Gastroesophageal sphincter (tissue), 4 donors: Measurements from ENCODE around the gene ICAM3. TPM values are rescaled to one million over a fixed set of nuclear protein-coding genes. Genes with fewer than 3 reads are reported as not detected.
"Not testable (repeated sequence)": the region's sequence is repeated elsewhere in the genome, so short reads cannot be mapped to it uniquely, and the experiment has no call there.

Experiments
- ATAC-seq: fragments of 150-250 bp; one replicate; pipeline ENCODE4 v1.9.1; 2016; ENCODE audit warnings: mild to moderate bottlenecking, moderate library complexity
- H3K27ac ChIP-seq, 4 donors: fragments of 200-600 bp; sonication (generic) in 3 of 4; 1 replicate in 3 of 4; 2 replicates in 1 of 4; pipeline ENCODE4 v1.5.1; 2016 to 2019
- H3K27me3 ChIP-seq: fragments of 200-600 bp; sonication (generic); one replicate; pipeline ENCODE4 v1.5.1; 2019
- H3K36me3 ChIP-seq, 2 donors: fragments of 200-600 bp; sonication (generic); one replicate each; pipeline ENCODE4 v1.5.1; 2019; ENCODE audit warnings: control low read depth in 1 of 2
- H3K4me1 ChIP-seq, 3 donors: fragments of 200-600 bp; sonication (generic); 1 replicate in 2 of 3; 2 replicates in 1 of 3; pipeline ENCODE4 v1.5.1; 2016 to 2019; ENCODE audit warnings: control low read depth in 2 of 3
- H3K4me3 ChIP-seq, 2 donors: fragments of 200-600 bp; sonication (generic); one replicate each; pipeline ENCODE4 v1.5.1; 2019; ENCODE audit warnings: mild to moderate bottlenecking in 1 of 2, moderate library complexity in 1 of 2
- H3K9me3 ChIP-seq, 3 donors: fragments of 200-600 bp; sonication (generic); one replicate each; pipeline ENCODE4 v1.5.1; 2017 to 2019; ENCODE audit warnings: control low read depth in 2 of 3
- EP300 ChIP-seq: sonication (generic); formaldehyde crosslinking; IDR thresholded peaks from one replicate; pipeline ENCODE4 v1.6.1; 2017; ENCODE audit warnings: antibody characterized with exemption, mild to moderate bottlenecking
- POLR2A ChIP-seq, 2 donors: fragments of 450-650 bp; IDR thresholded peaks; one replicate each; pipeline ENCODE4 v1.6.1; 2017; ENCODE audit warnings: antibody characterized with exemption in 2 of 2, mild to moderate bottlenecking in 2 of 2, moderate library complexity in 1 of 2
- POLR2AphosphoS5 ChIP-seq: sonication (generic); formaldehyde crosslinking; IDR thresholded peaks from one replicate; pipeline ENCODE4 v1.6.1; 2017; ENCODE audit warnings: antibody characterized with exemption
- WGBS, 2 donors: methylation state at CpG; one replicate each; pipeline ENCODE4 v1.1.5; 2018; ENCODE audit warnings: low coverage in 1 of 2; 5-methylcytosine and 5-hydroxymethylcytosine counted together
- total RNA-seq, 4 donors: library from RNA; depleted of rRNA; stranded (reverse); fragments of >200 nt; gene quantifications; one replicate each; pipeline ENCODE4 v1.1.0, GENCODE V29; 2016
- TF ChIP-seq, protein P1 (sequence below), 4 experiments: fragments of 200-600 bp in 2 of 4; fragments of 450-650 bp in 2 of 4; sonication (generic) in 1 of 4; IDR thresholded peaks; one replicate each; pipeline ENCODE4 v1.5.1; 2017 to 2019; ENCODE audit warnings: antibody characterized with exemption in 4 of 4, mild to moderate bottlenecking in 2 of 4, moderate library complexity in 2 of 4

Gene ICAM3
- total RNA-seq, 4 donors from 2014 or later: 3.4 to 9.3 (median 5.6) TPM

DNA sequence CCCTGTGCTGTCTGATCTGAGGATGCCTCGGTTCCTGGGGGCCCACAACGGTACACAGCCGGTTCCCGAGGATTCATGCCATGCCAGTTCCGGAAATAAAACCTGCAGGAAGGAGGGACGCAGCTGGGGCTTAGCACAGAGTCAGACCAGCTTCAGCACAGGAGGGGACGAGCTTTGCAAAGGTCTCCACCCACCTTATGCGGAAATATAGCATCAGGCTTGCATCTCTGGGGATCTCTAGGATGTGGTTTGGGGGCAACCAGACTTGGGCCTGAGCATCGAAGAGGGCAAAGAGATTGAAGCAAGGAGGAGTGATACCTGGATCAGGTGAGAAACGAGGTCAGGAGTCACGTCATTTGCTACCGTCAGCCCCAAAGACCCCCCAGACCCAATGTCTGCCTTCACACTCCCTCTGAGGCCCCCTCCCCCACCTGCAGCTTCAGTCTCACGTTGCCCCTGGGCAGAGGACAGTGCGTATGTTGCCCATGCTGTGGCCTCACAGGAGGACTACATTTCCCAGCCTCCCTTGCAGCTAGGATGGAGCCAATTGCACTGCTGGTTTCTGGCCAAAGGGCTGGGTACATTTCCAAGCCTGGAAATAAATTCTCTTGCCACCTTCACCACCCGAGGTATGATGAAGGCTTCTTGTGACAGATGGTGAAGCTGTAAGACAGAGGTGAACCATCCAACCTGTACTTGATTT lies 28.8 kb upstream of the ICAM3 start:
- H3K4me3 ChIP-seq: no peak overlapping the region
- H3K27me3 ChIP-seq: no peaks in the 10 kb centered on the region
- ATAC-seq: no peak
- no peak for TF ChIP-seq POLR2AphosphoS5
- 83 to 88% methylated on average over 2 of the region's 15 CpGs for WGBS, 2 donors
- no peaks in the 10 kb centered on the region for H3K4me1 ChIP-seq
- H3K36me3 ChIP-seq: peaks cover 0 to 98% of the 10 kb centered on the region in 2 donors
- H3K9me3 ChIP-seq: no peaks in the 10 kb centered on the region
- H3K27ac ChIP-seq: no peak overlapping the region

DNA sequence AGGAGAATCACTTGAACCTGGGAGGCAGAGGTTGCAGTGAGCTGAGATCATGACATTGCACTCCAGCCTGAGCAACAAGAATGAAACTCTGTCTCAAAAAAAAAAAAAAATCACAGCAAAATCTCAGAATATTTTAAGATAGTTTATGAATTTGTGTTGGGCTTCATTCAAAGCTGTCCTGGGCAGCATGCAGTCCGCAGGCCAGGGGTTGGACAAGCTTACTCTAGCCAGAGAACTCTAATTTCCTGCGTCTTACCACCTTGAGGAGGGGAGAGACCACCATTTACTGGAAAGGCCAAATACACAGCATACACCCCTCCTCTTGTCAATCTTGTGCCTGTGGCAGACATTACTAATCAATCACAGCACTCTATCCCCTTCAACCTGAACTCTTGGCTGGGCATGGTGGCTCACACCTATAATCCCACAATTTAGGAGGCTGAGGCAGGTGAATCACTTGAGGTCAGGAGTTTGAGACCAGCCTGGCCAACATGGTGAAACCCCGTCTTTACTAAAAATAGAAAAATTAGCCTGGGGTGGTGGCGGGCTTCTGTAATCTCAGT lies 27.6 kb upstream of the ICAM3 start:
- H3K4me1 ChIP-seq, H3K27me3 ChIP-seq, ATAC-seq, H3K4me3 ChIP-seq, H3K9me3 ChIP-seq, H3K27ac ChIP-seq: not testable (repeated sequence)
- WGBS, 2 donors: 97% methylated on average over 3 of the region's 4 CpGs; no CpG with 5 or more reads in 1 of the 2 donors
- peaks cover 0 to 100% of the 10 kb centered on the region in 2 donors for H3K36me3 ChIP-seq

- H3K27me3 ChIP-seq: no peaks in the 10 kb centered on the region
- H3K27ac ChIP-seq: no peak overlapping the region
- 100% methylated on average over 2 of the region's 23 CpGs; no CpG with 5 or more reads in 1 of the 2 donors for WGBS, 2 donors
- no peak overlapping the region for H3K4me3 ChIP-seq
- ATAC-seq: no peak
- peaks cover 0 to 100% of the 10 kb centered on the region in 2 donors for H3K36me3 ChIP-seq
- no peaks in the 10 kb centered on the region for H3K4me1 ChIP-seq
- H3K9me3 ChIP-seq: no peaks in the 10 kb centered on the region
- no peak for TF ChIP-seq POLR2A (IDR thresholded peaks at IDR 0.05)
- TF ChIP-seq POLR2AphosphoS5: no peak
- TF ChIP-seq EP300: no peak
- TF ChIP-seq, protein P1, sequence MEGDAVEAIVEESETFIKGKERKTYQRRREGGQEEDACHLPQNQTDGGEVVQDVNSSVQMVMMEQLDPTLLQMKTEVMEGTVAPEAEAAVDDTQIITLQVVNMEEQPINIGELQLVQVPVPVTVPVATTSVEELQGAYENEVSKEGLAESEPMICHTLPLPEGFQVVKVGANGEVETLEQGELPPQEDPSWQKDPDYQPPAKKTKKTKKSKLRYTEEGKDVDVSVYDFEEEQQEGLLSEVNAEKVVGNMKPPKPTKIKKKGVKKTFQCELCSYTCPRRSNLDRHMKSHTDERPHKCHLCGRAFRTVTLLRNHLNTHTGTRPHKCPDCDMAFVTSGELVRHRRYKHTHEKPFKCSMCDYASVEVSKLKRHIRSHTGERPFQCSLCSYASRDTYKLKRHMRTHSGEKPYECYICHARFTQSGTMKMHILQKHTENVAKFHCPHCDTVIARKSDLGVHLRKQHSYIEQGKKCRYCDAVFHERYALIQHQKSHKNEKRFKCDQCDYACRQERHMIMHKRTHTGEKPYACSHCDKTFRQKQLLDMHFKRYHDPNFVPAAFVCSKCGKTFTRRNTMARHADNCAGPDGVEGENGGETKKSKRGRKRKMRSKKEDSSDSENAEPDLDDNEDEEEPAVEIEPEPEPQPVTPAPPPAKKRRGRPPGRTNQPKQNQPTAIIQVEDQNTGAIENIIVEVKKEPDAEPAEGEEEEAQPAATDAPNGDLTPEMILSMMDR (IDR thresholded peaks at IDR 0.05): no peak
These were observed 26.1 kb upstream of the ICAM3 start for GRCh38 chr19:10365518-10365917.

DNA sequence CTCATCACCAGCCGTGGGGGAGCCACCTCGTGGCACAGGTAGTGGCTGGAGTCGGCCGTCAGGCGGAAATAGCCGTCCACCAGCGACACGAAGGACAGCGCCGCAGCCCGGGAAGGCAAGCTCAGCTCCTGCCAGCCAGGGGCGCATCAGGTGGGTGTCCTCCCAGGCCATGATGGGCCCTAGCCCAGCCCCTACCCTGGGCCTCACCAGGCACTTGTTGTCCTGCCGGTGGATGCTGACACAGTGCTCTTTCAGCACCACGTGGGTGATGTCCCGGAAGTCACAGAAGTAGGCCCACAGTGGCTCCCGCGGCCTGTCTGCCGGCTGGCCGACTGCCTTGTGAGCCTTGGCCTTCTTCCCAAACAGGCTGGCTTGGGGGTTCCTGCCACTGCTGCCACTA lies 25.2 kb upstream of the ICAM3 start:
- H3K4me3 ChIP-seq: no peak overlapping the region
- no peaks in the 10 kb centered on the region for H3K9me3 ChIP-seq
- ATAC-seq: no peak
- WGBS, 2 donors: no CpG with 5 or more reads among the region's 19 CpGs
- peaks cover 0 to 100% of the 10 kb centered on the region in 2 donors for H3K36me3 ChIP-seq
- H3K27me3 ChIP-seq: no peaks in the 10 kb centered on the region
- H3K27ac ChIP-seq: no peak overlapping the region
- TF ChIP-seq POLR2A (IDR thresholded peaks at IDR 0.05) (no peak), POLR2AphosphoS5 (no peak), EP300 (no peak)
- H3K4me1 ChIP-seq: no peaks in the 10 kb centered on the region

DNA sequence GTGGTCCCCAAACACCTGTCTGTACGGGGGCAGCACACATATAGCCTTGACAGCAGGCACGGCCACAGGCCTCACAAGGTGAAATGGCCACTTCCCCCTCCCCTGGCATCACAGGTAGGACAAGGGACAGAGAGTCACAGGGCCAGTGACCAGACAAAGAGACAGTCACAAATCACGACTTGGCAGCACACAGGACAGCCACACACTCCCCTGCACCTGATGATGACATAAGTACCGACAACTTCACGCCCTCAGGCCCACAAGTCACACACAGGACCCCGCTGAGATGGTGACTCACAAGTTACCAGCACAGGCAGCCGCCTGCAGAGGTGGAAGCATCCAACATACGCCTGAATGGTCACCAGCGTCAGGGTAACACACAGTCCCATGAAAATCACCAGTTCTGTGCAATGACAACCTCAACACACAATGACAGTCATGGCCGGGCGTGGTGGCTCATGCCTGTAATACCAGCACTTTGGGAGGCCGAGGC lies 24.4 kb upstream of the ICAM3 start:
- no peaks in the 10 kb centered on the region for H3K27me3 ChIP-seq
- no peaks in the 10 kb centered on the region for H3K9me3 ChIP-seq
- TF ChIP-seq, protein P1 (IDR thresholded peaks at IDR 0.05): no peak
- no peak for TF ChIP-seq POLR2AphosphoS5
- no peak for TF ChIP-seq EP300
- no peak for TF ChIP-seq POLR2A (IDR thresholded peaks at IDR 0.05)
- H3K4me3 ChIP-seq: no peak overlapping the region
- ATAC-seq: no peak
- H3K27ac ChIP-seq: no peak overlapping the region
- no peaks in the 10 kb centered on the region for H3K4me1 ChIP-seq
- 100% methylated on average over 3 of the region's 12 CpGs; no CpG with 5 or more reads in 1 of the 2 donors for WGBS, 2 donors
- H3K36me3 ChIP-seq: peaks cover 0 to 100% of the 10 kb centered on the region in 2 donors

DNA sequence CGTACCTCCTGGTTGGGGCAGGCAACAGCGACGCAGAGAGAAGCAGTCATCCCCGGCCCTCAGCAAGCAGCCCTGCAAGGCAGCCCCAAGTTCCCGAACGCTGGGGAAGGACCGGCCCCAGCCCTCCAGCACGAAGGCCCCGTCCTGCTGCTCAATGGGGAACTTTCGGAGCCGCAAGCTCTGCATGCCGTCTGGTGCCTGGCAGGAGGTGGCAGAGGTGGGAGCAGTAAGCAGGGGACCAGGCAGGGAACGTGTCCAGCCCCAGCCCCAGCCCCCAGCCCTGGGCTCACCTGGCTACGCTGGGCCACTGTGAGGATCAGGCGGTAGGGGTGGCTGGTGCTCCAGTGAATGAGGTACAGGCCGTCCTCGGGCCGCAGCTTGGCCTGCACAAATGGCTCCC lies 22.8 kb upstream of the ICAM3 start:
- TF ChIP-seq EP300: no peak
- TF ChIP-seq POLR2AphosphoS5: no peak
- TF ChIP-seq, protein P1 (IDR thresholded peaks at IDR 0.05): no peak
- no peak for TF ChIP-seq POLR2A (IDR thresholded peaks at IDR 0.05)
- H3K4me3 ChIP-seq: no peak overlapping the region
- 90% methylated on average over 4 of the region's 18 CpGs; no CpG with 5 or more reads in 1 of the 2 donors for WGBS, 2 donors
- H3K36me3 ChIP-seq: peaks cover 0 to 100% of the 10 kb centered on the region in 2 donors
- H3K27ac ChIP-seq: no peak overlapping the region
- H3K4me1 ChIP-seq: no peaks in the 10 kb centered on the region
- H3K27me3 ChIP-seq: no peaks in the 10 kb centered on the region
- H3K9me3 ChIP-seq: no peaks in the 10 kb centered on the region
- ATAC-seq: no peak
